B cell (primary cell): Measurements from ENCODE around the gene BAK1. TPM values are rescaled to one million over a fixed set of nuclear protein-coding genes. Genes with fewer than 3 reads are reported as not detected.

Source experiments
- ATAC-seq: fragments of 200-7000 bp; cut with Tn5 transposase; one replicate; pipeline ENCODE4 v1.10.0; 2021; ENCODE audit warnings: low read depth, mild to moderate bottlenecking, moderate number of reproducible peaks, moderate library complexity
- CTCF ChIA-PET: fragments of 350-600 bp; sonication (Branson Sonifier 250); formaldehyde crosslinking; loops from one replicate; lab custom pipeline; 2021; ENCODE audit warnings: antibody characterized with exemption, inconsistent platforms; lab: Charles Lee
- POLR2A ChIA-PET: fragments of 350-600 bp; sonication (Branson Sonifier 250); formaldehyde crosslinking; loops from one replicate; lab custom pipeline; 2021; ENCODE audit warnings: antibody characterized with exemption; lab: Charles Lee
- DNase-seq: peaks from one replicate; pipeline ENCODE4 v3.0.0; 2013
- H2AFZ ChIP-seq: 2 replicates; pipeline ENCODE4 v1.6.1; 2012; ENCODE audit warnings: mild to moderate bottlenecking, low read depth, low read length; ENCODE audit not compliant: insufficient read depth, poor library complexity, severe bottlenecking
- H3K27ac ChIP-seq, 2 donors: 1 replicate in 1 of 2; 2 replicates in 1 of 2; pipeline ENCODE4 v1.5.1; 2012 to 2013; ENCODE audit warnings: low read length in 2 of 2, mild to moderate bottlenecking in 2 of 2, moderate library complexity in 1 of 2
- H3K27me3 ChIP-seq, 4 experiments: fragments of 200-600 bp in 1 of 4; sonication (generic) in 1 of 4; replicated peaks in 1 of 4; 1 replicate in 2 of 4; 2 replicates in 2 of 4; pipeline versions ENCODE4 v1.6.1 to v1.7.0; 2013 to 2016; ENCODE audit warnings: low read length in 3 of 4, mild to moderate bottlenecking in 2 of 4, mixed read lengths in 1 of 4, moderate library complexity in 1 of 4; ENCODE audit not compliant: insufficient read depth in 4 of 4, control insufficient read depth in 3 of 4; ENCODE audit errors: control extremely low read depth in 1 of 4
- H3K36me3 ChIP-seq, 2 experiments: replicated peaks in 1 of 2; 1 replicate in 1 of 2; 2 replicates in 1 of 2; pipeline versions ENCODE4 v1.6.1 to v1.7.1; 2013; ENCODE audit warnings: low read length in 1 of 2; ENCODE audit not compliant: insufficient read depth in 2 of 2, control insufficient read depth in 1 of 2; ENCODE audit errors: control extremely low read depth in 1 of 2, extremely low read depth in 1 of 2
- H3K4me1 ChIP-seq, 2 donors: fragments of 200-600 bp in 1 of 2; sonication (generic) in 1 of 2; 1 replicate in 1 of 2; 2 replicates in 1 of 2; pipeline versions ENCODE4 v1.5.1 to v1.6.1; 2013 to 2017; ENCODE audit warnings: low read length in 2 of 2; ENCODE audit not compliant: control insufficient read depth in 2 of 2, insufficient read depth in 2 of 2
- H3K4me2 ChIP-seq: replicated peaks from 2 replicates; pipeline ENCODE3; 2012; ENCODE audit warnings: mild to moderate bottlenecking, low read depth, low read length; ENCODE audit not compliant: poor library complexity, severe bottlenecking
- H3K4me3 ChIP-seq, 5 experiments: fragments of 200-600 bp in 1 of 5; sonication (generic) in 1 of 5; 1 replicate in 3 of 5; 2 replicates in 2 of 5; pipeline versions ENCODE4 v1.5.1 to v1.7.0; 2011 to 2016; ENCODE audit warnings: low read length in 4 of 5, mild to moderate bottlenecking in 4 of 5, low read depth in 2 of 5, control low read depth in 1 of 5, moderate library complexity in 1 of 5; ENCODE audit not compliant: insufficient read depth in 1 of 5; ENCODE audit errors: control extremely low read depth in 1 of 5, extremely low read depth in 1 of 5
- H3K79me2 ChIP-seq: fragments of 200-600 bp; sonication (generic); one replicate; pipeline ENCODE4 v1.6.0; 2016; ENCODE audit warnings: low read length; ENCODE audit not compliant: control insufficient read depth, insufficient read depth
- H3K9ac ChIP-seq: fragments of 200-600 bp; sonication (generic); 2 replicates; pipeline ENCODE4 v1.6.1; 2017; ENCODE audit warnings: mild to moderate bottlenecking, low read length, moderate library complexity
- H3K9me3 ChIP-seq, 3 donors: one replicate each; pipeline versions ENCODE4 v1.6.1 to v1.7.1; 2013; ENCODE audit warnings: low read length in 2 of 3; ENCODE audit not compliant: control insufficient read depth in 2 of 3, insufficient read depth in 1 of 3; ENCODE audit errors: control extremely low read depth in 1 of 3
- H4K20me1 ChIP-seq: 2 replicates; pipeline ENCODE4 v1.6.0; 2012; ENCODE audit warnings: mild to moderate bottlenecking, low read length; ENCODE audit not compliant: insufficient read depth, control insufficient read depth, poor library complexity, severe bottlenecking
- H3K27ac Mint-ChIP-seq: one replicate; pipeline ENCODE4 v1.8.0; 2021; ENCODE audit warnings: mixed read lengths
- H3K27me3 Mint-ChIP-seq: one replicate; pipeline ENCODE4 v1.8.0; 2021; ENCODE audit warnings: mixed read lengths
- H3K4me1 Mint-ChIP-seq: one replicate; pipeline ENCODE4 v1.8.0; 2021; ENCODE audit warnings: mixed read lengths
- H3K4me3 Mint-ChIP-seq: one replicate; pipeline ENCODE4 v1.8.0; 2021; ENCODE audit warnings: mixed read lengths
- H3K9me3 Mint-ChIP-seq: one replicate; pipeline ENCODE4 v1.8.0; 2022; ENCODE audit warnings: mixed read lengths; ENCODE audit not compliant: insufficient read depth
- CTCF ChIP-seq: fragments of 200-600 bp; IDR thresholded peaks from one replicate; pipeline ENCODE4 v1.8.0; 2022; ENCODE audit warnings: antibody characterized with exemption, mild to moderate bottlenecking
- EZH2 ChIP-seq: IDR thresholded peaks from 2 replicates; pipeline ENCODE4 v1.6.1; 2012; ENCODE audit warnings: borderline replicate concordance, low read depth, mild to moderate bottlenecking, moderate library complexity, low read length; ENCODE audit not compliant: insufficient read depth, poor library complexity, severe bottlenecking
- WGBS: methylation state at CpG from one replicate; pipeline ENCODE4 v1.1.5; 2013; ENCODE audit warnings: missing lambda C conversion rate; ENCODE audit not compliant: insufficient coverage; 5-methylcytosine and 5-hydroxymethylcytosine counted together
- intact Hi-C: fragments of 100-400 bp; cut with micrococcal nuclease; formaldehyde crosslinking; loops from one replicate; pipeline ENCODE4 v1.10.0; 2022
- polyA plus RNA-seq: library from polyadenylated mRNA; depleted of rRNA; stranded (reverse); fragments of >200 nt; gene quantifications from 2 replicates; pipeline ENCODE4 v1.2.3, GENCODE V29; 2012
- total RNA-seq, 2 donors: library from RNA; stranded (reverse); fragments of 120-200 nt in 1 of 2; gene quantifications; 1 replicate in 1 of 2; 2 replicates in 1 of 2; pipeline versions ENCODE4 v1.2.3 to v1.2.4, GENCODE V29; 2013 to 2022

BAK1 gene
- total and polyA plus RNA-seq, 2 donors (not counting 1 experiment from before 2014, with no cell fraction given): 23.3 to 34.3 TPM

DNA sequence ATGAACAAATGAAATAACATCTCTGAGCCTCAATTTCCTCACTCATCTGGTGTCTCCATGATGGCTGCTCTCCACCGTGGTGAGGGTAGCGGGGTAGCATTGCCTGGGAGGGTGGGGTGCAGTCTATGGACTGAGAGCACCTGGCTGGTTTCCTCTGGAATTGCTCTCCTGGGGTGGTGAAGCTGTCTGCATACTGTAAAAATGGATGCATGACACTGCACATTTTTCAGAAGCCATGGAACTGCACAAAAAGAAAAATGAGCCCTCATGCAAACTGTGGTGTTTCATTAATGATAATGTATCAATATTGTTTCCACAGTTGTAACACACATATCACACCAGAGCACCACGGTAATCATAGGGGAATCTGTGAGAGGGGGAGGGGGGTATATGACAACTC lies 28.9 kb upstream of the BAK1 start:
- H3K9me3 ChIP-seq: peaks cover 0 to 12% (median 0%) of the 10 kb centered on the region in 3 donors
- no peak overlapping the region for H3K27ac ChIP-seq
- Mint-ChIP-seq H3K4me1 (peaks cover 30% of the 10 kb centered on the region), H3K9me3 (no peaks in the 10 kb centered on the region), H3K4me3 (no peak overlapping the region), H3K27me3 (no peaks in the 10 kb centered on the region), H3K27ac (peak overlapping the region; percentile 15)
- 86% methylated on average over 1 of the region's 3 CpGs for WGBS
- no peak for TF ChIP-seq CTCF
- TF ChIP-seq EZH2: no peak
- ChIA-PET CTCF (interaction anchor here (2.5 to 9.2 kb wide), 5 partner anchors 12 to 28 kb away, joined by 6 to 330 read pairs (median 31); partner anchors contain the start of genes BAK1 and ITPR3), POLR2A (interaction anchor here (3.9 kb wide), 1 partner anchor 16 kb away, joined by 18 read pairs; no protein-coding TSS in a partner anchor)
- H3K9ac ChIP-seq: no peak overlapping the region
- H3K36me3 ChIP-seq: no peaks in the 10 kb centered on the region
- DNase-seq (no peak), ATAC-seq (no peak)
- no peak overlapping the region for H3K4me2 ChIP-seq
- intact Hi-C loops: no loop called here
- H4K20me1 ChIP-seq: no peaks in the 10 kb centered on the region
- no peaks in the 10 kb centered on the region for H3K27me3 ChIP-seq
- H3K79me2 ChIP-seq: no peaks in the 10 kb centered on the region
- H3K4me3 ChIP-seq: no peak overlapping the region
- peaks cover 7 to 23% of the 10 kb centered on the region in 2 donors for H3K4me1 ChIP-seq
- no peak overlapping the region for H2AFZ ChIP-seq

GRCh38 chr6:33607784-33608161 lies 27.7 kb upstream of the BAK1 start:
- Mint-ChIP-seq H3K4me3 (no peak overlapping the region), H3K27me3 (no peaks in the 10 kb centered on the region), H3K4me1 (peaks cover 30% of the 10 kb centered on the region), H3K27ac (no peak overlapping the region), H3K9me3 (no peaks in the 10 kb centered on the region)
- intact Hi-C loops: loop anchor here (1.0 kb wide), 2 partner anchors 17 to 22 kb away; no protein-coding TSS in a partner anchor
- peak; percentile 70 for DNase-seq
- Histone ChIP-seq H3K4me1 (peaks cover 7 to 23% of the 10 kb centered on the region in 2 donors), H3K9me3 (peaks cover 0 to 14% (median 0%) of the 10 kb centered on the region in 3 donors), H2AFZ (no peak overlapping the region), H3K36me3 (no peaks in the 10 kb centered on the region), H3K27me3 (no peaks in the 10 kb centered on the region), H3K4me3 (no peak overlapping the region), H3K4me2 (no peak overlapping the region), H4K20me1 (no peaks in the 10 kb centered on the region), H3K27ac (no peak overlapping the region), H3K79me2 (no peaks in the 10 kb centered on the region), H3K9ac (no peak overlapping the region)
- ChIA-PET POLR2A (interaction anchor here (1.0 to 3.9 kb wide), 4 partner anchors 13 to 99 kb away, joined by 4 to 18 read pairs (median 6); partner anchors contain the start of gene ITPR3), CTCF (interaction anchor here (0.7 to 9.2 kb wide), 24 partner anchors 8 to 547 kb away, joined by 3 to 330 read pairs (median 5); partner anchors contain the start of genes B3GALT4, BAK1, ITPR3 and UQCC2)
- no CpG with 5 or more reads among the region's 5 CpGs for WGBS
- no peak for TF ChIP-seq EZH2
- peak; percentile 74 for TF ChIP-seq CTCF
- ATAC-seq: peak; percentile 87
